DOHH2 (cell line): Measurements from ENCODE around the gene TMEM243.
A peak's percentile ranks its signal among the peaks of the same experiment; 100 is the strongest.

ENCODE experiments used
- H3F3A ChIP-seq: fragments of 200-600 bp; sonication (generic), shearing (Covaris generic); 2 replicates; pipeline ENCODE4 v1.6.0; 2016; ENCODE audit warnings: antibody characterized with exemption, mild to moderate bottlenecking; ENCODE audit not compliant: control insufficient read depth, insufficient read depth
- H3K27ac ChIP-seq: fragments of 200-600 bp; sonication (generic); 2 replicates; pipeline ENCODE4 v1.5.1; 2014; ENCODE audit warnings: low read depth, mild to moderate bottlenecking, low read length, moderate library complexity
- H3K27me3 ChIP-seq: fragments of 200-600 bp; sonication (generic); 2 replicates; pipeline ENCODE4 v1.6.1; 2014; ENCODE audit warnings: mild to moderate bottlenecking, low read length, mixed read lengths; ENCODE audit not compliant: control insufficient read depth
- H3K36me3 ChIP-seq: fragments of 200-600 bp; sonication (generic); 2 replicates; pipeline ENCODE4 v1.6.1; 2014; ENCODE audit warnings: mild to moderate bottlenecking, low read length, moderate library complexity, mixed read lengths; ENCODE audit not compliant: control insufficient read depth
- H3K4me1 ChIP-seq: fragments of 200-600 bp; sonication (generic); 2 replicates; pipeline ENCODE4 v1.6.1; 2014; ENCODE audit warnings: mild to moderate bottlenecking, low read length, mixed read lengths; ENCODE audit not compliant: control insufficient read depth
- H3K4me2 ChIP-seq: fragments of 200-600 bp; sonication (generic); 2 replicates; pipeline ENCODE4 v1.6.0; 2014; ENCODE audit warnings: mild to moderate bottlenecking, low read length, moderate library complexity
- H3K4me3 ChIP-seq: fragments of 200-600 bp; sonication (generic); 2 replicates; pipeline ENCODE4 v1.5.1; 2014; ENCODE audit warnings: mild to moderate bottlenecking, low read length, mixed read lengths
- H3K79me2 ChIP-seq: fragments of 200-600 bp; sonication (generic); 2 replicates; pipeline ENCODE4 v1.6.1; 2014; ENCODE audit warnings: mild to moderate bottlenecking, low read length, mixed read lengths; ENCODE audit not compliant: control insufficient read depth
- H3K9me2 ChIP-seq: fragments of 200-600 bp; sonication (generic); replicated peaks from 2 replicates; pipeline ENCODE4 v1.6.1; 2014; ENCODE audit warnings: mild to moderate bottlenecking, low read length, mixed read lengths; ENCODE audit not compliant: control insufficient read depth
- H3K9me3 ChIP-seq: fragments of 200-600 bp; sonication (generic); 2 replicates; pipeline ENCODE4 v1.6.1; 2014; ENCODE audit warnings: antibody characterized with exemption, low read length, mixed read lengths; ENCODE audit not compliant: control insufficient read depth, insufficient read depth
- H4K20me1 ChIP-seq: fragments of 200-600 bp; sonication (generic); 2 replicates; pipeline ENCODE4 v1.6.0; 2014; ENCODE audit warnings: low read depth, mild to moderate bottlenecking, antibody characterized with exemption, low read length, moderate library complexity; ENCODE audit not compliant: control insufficient read depth, insufficient read depth
- CTCF ChIP-seq: fragments of 200-600 bp; sonication (generic); IDR thresholded peaks from one replicate; pipeline ENCODE4 v1.5.1; 2014; ENCODE audit warnings: antibody characterized with exemption, mild to moderate bottlenecking, low read depth, low read length; ENCODE audit not compliant: poor library complexity, severe bottlenecking
- EZH2phosphoT487 ChIP-seq: fragments of 200-600 bp; sonication (generic); IDR thresholded peaks from 2 replicates; pipeline ENCODE4 v1.6.1; 2017; ENCODE audit warnings: borderline replicate concordance, mild to moderate bottlenecking, antibody characterized with exemption, low read length, moderate library complexity, mixed read lengths

TMEM243 gene

GRCh38 chr7:87219545-87220025, at the start of gene TMEM243:
TMEM243 (minus strand) TSS chr7:87219732; CDS start chr7:87219503, 229 bp downstream.
- peaks cover 56% of the 10 kb centered on the region for H3K79me2 ChIP-seq
- H4K20me1 ChIP-seq, result peaks cover 8% of the 10 kb centered on the region
- peaks cover 50% of the 10 kb centered on the region for H3K36me3 ChIP-seq
- no peaks in the 10 kb centered on the region for H3K9me3 ChIP-seq
- no peaks in the 10 kb centered on the region for H3K27me3 ChIP-seq
- peak within 1 kb of the TSS; percentile 96 for H3K27ac ChIP-seq
- peak within 1 kb of the TSS; percentile 90 for H3K4me3 ChIP-seq
- peaks cover 43% of the 10 kb centered on the region for H3K4me1 ChIP-seq
- peak; percentile 84 for TF ChIP-seq CTCF
- TF ChIP-seq EZH2phosphoT487, result no peak
- peaks cover 39% of the 10 kb centered on the region for H3F3A ChIP-seq
- H3K4me2 ChIP-seq, result peak within 1 kb of the TSS; percentile 74
- no peaks in the 10 kb centered on the region for H3K9me2 ChIP-seq

- no peaks in the 10 kb centered on the region for H3K79me2 ChIP-seq
- peaks cover 4% of the 10 kb centered on the region; the same call in 1 of the 2 replicates for H3K27me3 ChIP-seq
- H3K27ac ChIP-seq, result no peak overlapping the region
- H3K36me3 ChIP-seq, result no peaks in the 10 kb centered on the region
- H3K9me3 ChIP-seq, result no peaks in the 10 kb centered on the region
- peak overlapping the region; percentile 53 for H3K4me2 ChIP-seq
- TF ChIP-seq EZH2phosphoT487 (no peak), CTCF (no peak)
- peaks cover 14% of the 10 kb centered on the region for H3K4me1 ChIP-seq
- no peaks in the 10 kb centered on the region for H3K9me2 ChIP-seq
- H4K20me1 ChIP-seq, result no peaks in the 10 kb centered on the region
- peak overlapping the region; percentile 37 for H3K4me3 ChIP-seq
- no peaks in the 10 kb centered on the region for H3F3A ChIP-seq
Observed at GRCh38 chr7:87267239-87267900, 47.8 kb upstream of the TMEM243 start.

GRCh38 chr7:87263537-87263936, 44.0 kb upstream of the TMEM243 start:
- Histone ChIP-seq H3K4me3 (no peak overlapping the region), H3K27me3 (peaks cover 4% of the 10 kb centered on the region; the same call in 1 of the 2 replicates), H3K9me2 (no peaks in the 10 kb centered on the region), H3K9me3 (no peaks in the 10 kb centered on the region), H4K20me1 (no peaks in the 10 kb centered on the region), H3K4me1 (peaks cover 19% of the 10 kb centered on the region), H3K36me3 (no peaks in the 10 kb centered on the region), H3K27ac (no peak overlapping the region), H3K4me2 (no peak overlapping the region), H3F3A (no peaks in the 10 kb centered on the region), H3K79me2 (no peaks in the 10 kb centered on the region)
- no peak for TF ChIP-seq EZH2phosphoT487
- TF ChIP-seq CTCF, result no peak
